ENCODE results near the gene SYAP1. TPM values are rescaled to one million over a fixed set of nuclear protein-coding genes. Genes with fewer than 3 reads are reported as not detected.

The SYAP1 gene
- total and polyA plus RNA-seq, 8 donors, result 9.8 to 43.2 (median 20.6) TPM

DNA sequence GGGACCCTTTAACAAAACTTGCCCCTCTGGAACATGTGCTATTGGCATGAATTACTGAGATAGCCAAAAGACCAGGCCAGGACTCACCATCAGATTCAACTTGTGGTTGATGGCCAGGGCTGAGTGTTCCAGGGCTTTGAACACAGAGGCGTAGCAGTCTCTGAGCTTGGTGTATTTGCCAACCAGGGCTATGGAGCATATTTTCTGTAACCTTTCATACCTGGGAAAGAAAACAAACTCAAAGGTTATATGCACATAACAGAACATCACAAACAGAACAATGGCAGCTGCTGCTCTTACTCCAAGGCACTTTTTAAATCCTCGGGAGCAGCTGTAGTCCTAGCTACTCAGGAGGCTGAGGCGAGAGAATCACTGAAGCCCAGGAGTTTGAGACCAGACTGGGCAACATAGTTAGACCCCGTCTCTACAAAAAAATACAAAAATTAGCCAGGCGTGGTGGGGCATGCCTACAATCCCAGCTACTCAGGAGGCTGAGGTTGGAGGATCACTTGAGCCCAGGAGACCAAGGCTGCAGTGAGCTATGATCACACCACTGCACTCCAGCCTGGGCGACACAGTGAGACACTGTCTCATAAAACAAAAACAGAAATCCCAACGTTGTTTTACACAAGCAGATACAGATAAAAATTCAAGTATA lies 36.3 kb upstream of the SYAP1 start:
- Histone ChIP-seq H3K9me3 (no peaks in the 10 kb centered on the region), H3K4me3 (no peak overlapping the region), H3K36me3 (peaks cover 0 to 83% (median 66%) of the 10 kb centered on the region in 4 donors), H3K4me1 (no peaks in the 10 kb centered on the region), H3K27ac (no peak overlapping the region), H3K27me3 (no peaks in the 10 kb centered on the region)
- no peak for TF ChIP-seq POLR2A (IDR thresholded peaks at IDR 0.05)
- intact Hi-C loops (cut with DNase I; ENCODE audit: low total_unique reads), result no loop called here
- no peak for DNase-seq
- 64 to 92% (median 77%) methylated on average over 6 to 7 of the region's 7 CpGs for WGBS, 5 donors

DNA sequence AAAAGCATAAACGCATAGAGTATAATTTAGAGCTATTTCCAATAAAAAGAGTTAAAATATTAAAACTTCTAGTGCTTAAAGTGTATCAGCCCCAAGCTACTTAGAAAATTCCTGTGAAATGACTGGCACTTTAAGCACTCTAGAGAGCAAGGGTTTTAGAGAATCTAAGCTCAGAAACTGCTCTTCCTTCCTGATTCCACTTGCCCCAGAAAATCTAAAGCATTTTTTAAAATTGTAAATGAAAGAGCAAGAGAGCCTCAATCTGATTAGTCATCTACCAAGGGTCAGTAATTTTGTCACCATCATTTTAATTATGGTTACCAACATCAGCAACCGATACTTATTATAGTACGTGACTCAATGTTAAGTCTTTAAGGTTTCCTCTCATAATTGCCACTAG lies 31.9 kb upstream of the SYAP1 start:
- WGBS, 5 donors, result 88 to 97% (median 94%) methylated on average over 3 of the region's 3 CpGs
- Histone ChIP-seq H3K27me3 (no peaks in the 10 kb centered on the region), H3K9me3 (no peaks in the 10 kb centered on the region), H3K4me1 (no peaks in the 10 kb centered on the region), H3K4me3 (no peak overlapping the region), H3K36me3 (peaks cover 0 to 80% (median 53%) of the 10 kb centered on the region in 4 donors), H3K27ac (no peak overlapping the region)
- TF ChIP-seq, protein P1, sequence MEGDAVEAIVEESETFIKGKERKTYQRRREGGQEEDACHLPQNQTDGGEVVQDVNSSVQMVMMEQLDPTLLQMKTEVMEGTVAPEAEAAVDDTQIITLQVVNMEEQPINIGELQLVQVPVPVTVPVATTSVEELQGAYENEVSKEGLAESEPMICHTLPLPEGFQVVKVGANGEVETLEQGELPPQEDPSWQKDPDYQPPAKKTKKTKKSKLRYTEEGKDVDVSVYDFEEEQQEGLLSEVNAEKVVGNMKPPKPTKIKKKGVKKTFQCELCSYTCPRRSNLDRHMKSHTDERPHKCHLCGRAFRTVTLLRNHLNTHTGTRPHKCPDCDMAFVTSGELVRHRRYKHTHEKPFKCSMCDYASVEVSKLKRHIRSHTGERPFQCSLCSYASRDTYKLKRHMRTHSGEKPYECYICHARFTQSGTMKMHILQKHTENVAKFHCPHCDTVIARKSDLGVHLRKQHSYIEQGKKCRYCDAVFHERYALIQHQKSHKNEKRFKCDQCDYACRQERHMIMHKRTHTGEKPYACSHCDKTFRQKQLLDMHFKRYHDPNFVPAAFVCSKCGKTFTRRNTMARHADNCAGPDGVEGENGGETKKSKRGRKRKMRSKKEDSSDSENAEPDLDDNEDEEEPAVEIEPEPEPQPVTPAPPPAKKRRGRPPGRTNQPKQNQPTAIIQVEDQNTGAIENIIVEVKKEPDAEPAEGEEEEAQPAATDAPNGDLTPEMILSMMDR (IDR thresholded peaks at IDR 0.05), result no peak
- TF ChIP-seq EP300 (IDR thresholded peaks at IDR 0.05) (no peak), POLR2A (IDR thresholded peaks at IDR 0.05) (no peak), POLR2AphosphoS5 (IDR thresholded peaks at IDR 0.05) (no peak)
- intact Hi-C loops (cut with DNase I; ENCODE audit: low total_unique reads), result no loop called here
- no peak for DNase-seq

DNA sequence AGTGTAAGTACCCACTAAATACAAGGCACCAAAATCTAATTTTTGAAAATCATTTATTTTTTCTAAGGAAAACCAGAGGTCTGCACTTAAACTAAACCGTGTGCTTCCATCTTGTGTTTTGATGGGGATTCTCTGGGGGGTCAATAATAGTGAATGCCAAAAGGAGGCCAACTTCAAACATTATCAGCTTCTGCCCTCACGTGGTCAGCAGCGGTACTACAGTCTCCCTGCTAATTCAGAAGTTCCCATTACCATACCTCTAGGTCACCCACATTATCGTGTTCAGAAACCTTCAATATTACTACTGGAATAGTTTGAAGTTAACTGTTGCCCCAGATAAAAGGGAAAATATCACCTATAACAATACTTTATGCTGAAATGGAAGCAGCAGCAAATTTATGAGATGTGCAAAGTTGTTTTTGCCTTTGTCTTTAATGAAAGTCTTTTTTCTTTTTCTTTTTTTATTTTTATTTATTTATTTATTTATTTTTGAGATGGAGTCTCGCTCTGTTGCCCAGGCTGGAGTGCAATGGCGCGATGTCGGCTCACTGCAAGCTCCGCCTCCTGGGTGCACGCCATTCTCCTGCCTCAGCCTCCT lies 24.2 kb upstream of the SYAP1 start:
- no peaks in the 10 kb centered on the region for H3K4me1 ChIP-seq
- H3K27ac ChIP-seq, result no peak overlapping the region
- peaks cover 0 to 58% (median 50%) of the 10 kb centered on the region in 4 donors for H3K36me3 ChIP-seq
- TF ChIP-seq, protein P1 (IDR thresholded peaks at IDR 0.05), result peak in 5 of 7 experiments; percentile 24 to 96 (median 87)
- TF ChIP-seq EP300 (IDR thresholded peaks at IDR 0.05) (no peak), POLR2AphosphoS5 (IDR thresholded peaks at IDR 0.05) (no peak)
- no peaks in the 10 kb centered on the region for H3K9me3 ChIP-seq
- peaks cover 0 to 4% (median 0%) of the 10 kb centered on the region in 3 donors for H3K27me3 ChIP-seq
- peak; percentile 72 to 78 for DNase-seq
- 25 to 57% (median 51%) methylated on average over 5 to 10 of the region's 10 CpGs for WGBS, 5 donors
- intact Hi-C loops (cut with DNase I; ENCODE audit: low total_unique reads), result no loop called here
- H3K4me3 ChIP-seq, result no peak overlapping the region

DNA sequence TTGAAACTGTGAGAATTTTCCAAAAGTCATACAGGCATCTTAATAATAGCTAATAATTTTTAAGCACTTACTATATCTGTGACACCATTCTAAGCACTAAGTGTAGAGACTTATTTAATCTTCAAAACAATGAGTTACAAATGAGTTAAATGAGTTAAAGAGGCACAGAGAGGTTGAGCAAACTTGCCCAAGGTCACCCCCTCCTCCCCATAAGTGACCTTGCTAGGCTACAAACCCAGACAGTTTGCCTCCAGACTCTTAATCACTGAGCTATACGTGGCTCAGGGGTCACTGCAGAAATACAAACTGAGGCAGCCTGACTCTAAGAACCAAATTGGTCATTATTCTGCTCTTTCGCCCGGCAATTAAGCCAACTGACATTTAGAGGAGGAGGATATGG lies 22.5 kb upstream of the SYAP1 start:
- 59 to 74% (median 68%) methylated on average over 3 of the region's 3 CpGs for WGBS, 5 donors
- TF ChIP-seq, protein P1 (IDR thresholded peaks at IDR 0.05), result no peak
- TF ChIP-seq POLR2AphosphoS5 (IDR thresholded peaks at IDR 0.05), result no peak
- TF ChIP-seq POLR2A (IDR thresholded peaks at IDR 0.05), result no peak
- TF ChIP-seq EP300 (IDR thresholded peaks at IDR 0.05), result no peak
- peaks cover 0 to 41% (median 33%) of the 10 kb centered on the region in 4 donors for H3K36me3 ChIP-seq
- H3K27me3 ChIP-seq, result peaks cover 0 to 4% (median 0%) of the 10 kb centered on the region in 3 donors
- H3K4me1 ChIP-seq, result no peaks in the 10 kb centered on the region
- H3K27ac ChIP-seq, result no peak overlapping the region
- H3K9me3 ChIP-seq, result no peaks in the 10 kb centered on the region
- intact Hi-C loops (cut with DNase I; ENCODE audit: low total_unique reads), result no loop called here
- H3K4me3 ChIP-seq, result no peak overlapping the region
- no peak for DNase-seq

DNA sequence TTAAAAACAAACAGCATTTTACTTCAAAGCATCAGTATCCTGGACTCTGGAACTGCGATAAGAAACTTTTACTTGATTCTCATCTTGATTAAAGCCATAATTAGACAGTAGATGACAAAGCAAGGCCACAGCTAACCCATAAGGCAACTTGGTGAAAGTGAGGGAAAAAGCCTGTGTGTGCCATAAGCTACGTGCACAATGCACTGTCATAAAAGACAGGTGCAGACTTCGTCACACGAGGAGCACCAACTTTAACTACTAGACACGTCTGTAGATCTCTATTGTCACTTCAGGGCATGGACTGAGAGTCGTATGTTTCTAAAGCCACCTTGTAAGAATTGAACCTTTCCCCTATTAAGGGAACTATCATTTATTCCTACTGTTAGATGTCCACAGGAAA lies 20.0 kb upstream of the SYAP1 start:
- no peak overlapping the region for H3K4me3 ChIP-seq
- no peaks in the 10 kb centered on the region for H3K9me3 ChIP-seq
- intact Hi-C loops (cut with DNase I; ENCODE audit: low total_unique reads), result no loop called here
- H3K36me3 ChIP-seq, result peaks cover 0 to 19% (median 15%) of the 10 kb centered on the region in 4 donors
- no peak for TF ChIP-seq POLR2AphosphoS5 (IDR thresholded peaks at IDR 0.05)
- TF ChIP-seq POLR2A (IDR thresholded peaks at IDR 0.05), result no peak
- TF ChIP-seq EP300 (IDR thresholded peaks at IDR 0.05), result no peak
- TF ChIP-seq, protein P1 (IDR thresholded peaks at IDR 0.05), result no peak
- no peak overlapping the region for H3K27ac ChIP-seq
- H3K27me3 ChIP-seq, result peaks cover 0 to 4% (median 0%) of the 10 kb centered on the region in 3 donors
- WGBS, 5 donors, result 74 to 87% (median 85%) methylated on average over 6 of the region's 6 CpGs
- no peaks in the 10 kb centered on the region for H3K4me1 ChIP-seq
- DNase-seq, result no peak
